Left colon (tissue), 2 donors: Measurements from ENCODE around the gene ACLY. TPM values are rescaled to one million over a fixed set of nuclear protein-coding genes. Genes with fewer than 3 reads are reported as not detected.
"Not testable (repeated sequence)": the region's sequence is repeated elsewhere in the genome, so short reads cannot be mapped to it uniquely, and the experiment has no call there.

Experiments
- ATAC-seq: fragments of 200-7000 bp; cut with Tn5 transposase; one replicate; pipeline ENCODE4 v1.9.1; 2020; ENCODE audit warnings: mild to moderate bottlenecking, moderate library complexity
- DNase-seq, 2 donors: peaks; one replicate each; pipeline ENCODE4 v3.0.0-alpha.2; 2020
- intact Hi-C, 2 donors: fragments of 100-400 bp; cut with DNase I in 1 of 2; cut with micrococcal nuclease in 1 of 2; formaldehyde crosslinking; loops; one replicate each; pipeline versions ENCODE4 v1.11.2 to v1.14.0; 2022; cut with DNase I, micrococcal nuclease
- total RNA-seq, 2 donors: library from RNA; stranded (reverse); fragmentation: NEBNext Ultra II Directional; extraction: Animal tissue kit (Norgen Biotek cat#: 25700); gene quantifications; one replicate each; pipeline ENCODE4 v1.2.1, GENCODE V29; 2021
- donor health status: DM: no; HTN: no; CAD: no.
- donor health status: DM: yes; HTN: yes; CAD: no.

The ACLY gene
- total RNA-seq, 2 donors from 2014 or later = 88.2 to 125 TPM

GRCh38 chr17:41893384-41893783 lies 25.4 kb downstream of the ACLY start:
- DNase-seq (no peak), ATAC-seq (no peak)
- intact Hi-C loops = no loop called here

- peak; percentile 26 for ATAC-seq
Measured at GRCh38 chr17:41892021-41892376, 26.8 kb downstream of the ACLY start.

GRCh38 chr17:41891135-41892020 lies 27.4 kb downstream of the ACLY start:
- intact Hi-C loops = no loop called here
- no peak for DNase-seq
- ATAC-seq = no peak

More at GRCh38 chr17:41892021-41892376, 26.8 kb downstream of the ACLY start:
- DNase-seq = no peak
- intact Hi-C loops = no loop called here

- no peak for DNase-seq
- intact Hi-C loops = loop anchor here in 1 of 2 donors (10.0 kb wide), 1 partner anchor 134 kb away; no protein-coding TSS in a partner anchor
- ATAC-seq = no peak
Measured at GRCh38 chr17:41888332-41888965, 30.3 kb downstream of the ACLY start.

DNA sequence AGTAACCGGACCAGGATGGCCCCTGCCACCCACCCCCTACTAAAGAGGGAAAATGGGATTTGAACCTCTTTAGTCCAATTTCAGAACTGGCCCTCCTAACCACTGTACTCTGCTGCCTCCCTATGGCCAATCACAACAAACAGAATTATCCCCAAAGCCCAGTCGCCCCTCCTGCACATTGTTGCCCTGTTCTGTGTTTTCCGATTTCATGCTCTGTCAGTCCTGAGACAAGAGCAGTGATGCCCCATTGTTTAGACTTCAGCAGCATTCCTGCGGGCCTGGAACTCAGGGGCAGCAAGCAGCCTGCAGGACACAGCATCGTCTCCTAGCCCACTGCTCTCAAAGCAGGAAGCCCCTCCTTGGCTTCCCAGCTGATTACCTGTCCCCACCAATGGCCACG lies 33.0 kb downstream of the ACLY start:
- intact Hi-C loops = loop anchor here in 1 of 2 donors (10.0 kb wide), 1 partner anchor 131 kb away; no protein-coding TSS in a partner anchor
- DNase-seq (no peak), ATAC-seq (no peak)

DNA sequence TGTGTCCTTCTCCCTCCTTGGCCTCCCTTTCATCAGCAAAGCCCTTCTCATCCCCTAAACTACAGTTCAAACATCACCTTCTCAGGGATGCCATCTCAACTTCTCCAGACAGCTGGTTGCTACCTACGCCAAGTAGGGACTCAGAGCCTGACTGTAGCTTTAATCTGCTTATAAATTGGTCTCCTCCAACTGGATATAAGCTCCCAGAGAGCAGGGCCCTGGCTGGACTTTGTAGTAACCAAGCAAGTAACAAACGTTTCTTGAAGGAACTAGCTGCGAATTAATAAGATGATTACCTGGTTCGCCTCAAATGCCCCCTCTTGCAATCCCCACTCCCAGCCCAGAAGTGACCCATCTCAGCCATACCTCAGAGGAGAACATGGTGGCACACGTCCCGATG lies 36.0 kb downstream of the ACLY start:
- intact Hi-C loops = loop anchor here in 1 of 2 donors (10.0 kb wide), 1 partner anchor 128 kb away; no protein-coding TSS in a partner anchor
- no peak for DNase-seq
- no peak for ATAC-seq

GRCh38 chr17:41880130-41880529 lies 38.6 kb downstream of the ACLY start:
- DNase-seq (no peak), ATAC-seq (no peak)
- intact Hi-C loops = loop anchor here in 1 of 2 donors (10.0 kb wide), 1 partner anchor 125 kb away; no protein-coding TSS in a partner anchor

DNA sequence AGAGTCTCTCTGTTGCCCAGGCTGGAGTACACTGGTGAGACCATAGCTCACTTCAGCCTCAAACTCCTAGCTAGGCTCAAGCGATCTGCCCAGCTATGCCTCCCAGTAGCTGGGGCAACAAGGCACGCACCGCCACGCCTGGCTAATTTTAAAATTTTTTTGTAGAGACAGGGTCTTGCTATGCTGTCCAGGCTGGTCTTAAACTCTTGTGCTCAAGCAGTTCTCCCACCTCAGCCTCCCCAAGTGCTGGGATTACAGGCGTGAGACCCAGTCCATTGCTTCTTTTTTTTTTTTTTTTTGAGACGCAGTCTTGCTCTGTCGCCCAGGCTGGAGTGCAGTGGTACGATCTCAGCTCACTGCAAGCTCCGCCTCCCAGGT lies 44.5 kb downstream of the ACLY start:
- intact Hi-C loops = not testable (repeated sequence)

DNA sequence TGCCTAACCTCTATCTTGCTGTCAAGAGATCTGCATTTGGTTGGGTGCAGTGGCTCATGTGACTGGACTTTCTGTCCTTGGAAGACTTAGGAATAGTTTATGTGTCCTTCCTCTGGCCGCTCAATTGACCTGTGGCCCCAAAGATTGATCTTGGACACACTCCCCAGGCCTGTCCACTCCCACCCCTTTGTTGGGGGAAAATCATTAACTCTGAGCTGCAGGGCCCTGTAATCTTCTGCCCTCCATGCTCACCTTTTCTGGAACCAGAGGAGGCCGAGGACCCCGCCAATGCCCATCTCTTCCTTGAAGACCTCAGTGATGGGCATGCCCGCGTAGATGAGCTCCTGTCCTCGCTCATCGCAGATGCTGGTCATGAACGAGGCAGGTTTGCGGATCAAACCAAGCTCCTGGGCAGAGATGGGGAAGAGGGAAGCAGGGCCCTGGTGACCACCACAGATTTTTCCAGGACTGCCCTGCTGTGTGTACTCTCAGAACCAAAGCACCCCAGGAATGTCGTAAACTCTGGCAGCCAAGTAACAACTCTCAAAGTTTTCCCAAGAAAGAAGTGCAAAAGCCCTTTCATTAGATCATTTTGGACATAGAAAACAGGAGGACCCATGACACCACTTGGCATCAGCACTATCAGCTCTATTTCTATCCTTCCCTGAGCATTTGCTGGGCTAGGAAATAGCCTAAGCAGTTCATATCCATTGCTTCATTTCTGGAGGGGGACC lies 45.0 kb downstream of the ACLY start:
- no peak for ATAC-seq
- DNase-seq = no peak
- intact Hi-C loops = no loop called here

More for the DNA sequence above, 44.5 kb downstream of the ACLY start:
- DNase-seq, ATAC-seq: not testable (repeated sequence)

- intact Hi-C loops = no loop called here
Measured at GRCh38 chr17:41871789-41872188, 47.0 kb downstream of the ACLY start.

DNA sequence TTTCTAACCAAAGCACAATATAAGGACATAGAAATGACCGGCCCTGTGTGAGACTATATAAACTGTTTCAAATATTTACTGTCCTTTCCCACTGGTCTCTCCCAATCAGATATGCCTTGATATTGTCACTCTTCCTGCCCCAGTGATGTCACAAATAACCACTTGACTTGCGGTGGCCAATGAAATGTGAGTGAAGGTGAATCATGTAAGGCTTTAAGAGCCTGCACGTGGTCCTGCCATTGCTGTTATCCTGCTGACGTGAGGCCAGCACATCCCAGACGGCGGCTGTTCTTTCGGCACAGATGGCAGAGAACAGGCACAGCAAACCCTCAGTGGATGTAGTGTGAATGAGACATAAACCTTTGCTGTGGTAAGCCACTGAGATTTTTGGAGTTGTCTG lies 48.1 kb downstream of the ACLY start:
- no peak for ATAC-seq
- DNase-seq = no peak
- intact Hi-C loops = no loop called here

More at GRCh38 chr17:41871789-41872188, 47.0 kb downstream of the ACLY start:
- DNase-seq = no peak
- no peak for ATAC-seq

DNA sequence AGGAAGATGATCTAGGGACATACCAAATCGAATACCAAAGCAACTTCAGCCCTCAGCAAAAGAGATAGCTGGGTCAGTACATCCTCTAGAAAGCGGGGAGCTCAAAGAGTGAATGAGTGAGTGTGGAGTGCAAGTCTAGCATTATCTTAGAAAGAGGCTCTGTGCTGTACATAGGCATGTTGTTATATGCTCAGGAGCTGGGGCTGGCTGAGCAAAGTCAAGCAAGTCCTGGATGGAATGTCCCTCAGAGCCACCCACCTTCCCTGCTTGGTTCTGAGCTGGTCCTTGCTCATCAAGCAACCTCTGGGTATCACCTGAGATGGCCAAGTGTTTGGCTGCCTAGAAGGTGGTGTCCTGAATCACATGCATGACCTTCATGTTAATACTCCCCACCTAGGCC lies 48.7 kb downstream of the ACLY start:
- ATAC-seq = no peak
- DNase-seq = no peak
- intact Hi-C loops = no loop called here

GRCh38 chr17:41869426-41869825 lies 49.3 kb downstream of the ACLY start:
- intact Hi-C loops = no loop called here
- DNase-seq (no peak), ATAC-seq (no peak)

DNA sequence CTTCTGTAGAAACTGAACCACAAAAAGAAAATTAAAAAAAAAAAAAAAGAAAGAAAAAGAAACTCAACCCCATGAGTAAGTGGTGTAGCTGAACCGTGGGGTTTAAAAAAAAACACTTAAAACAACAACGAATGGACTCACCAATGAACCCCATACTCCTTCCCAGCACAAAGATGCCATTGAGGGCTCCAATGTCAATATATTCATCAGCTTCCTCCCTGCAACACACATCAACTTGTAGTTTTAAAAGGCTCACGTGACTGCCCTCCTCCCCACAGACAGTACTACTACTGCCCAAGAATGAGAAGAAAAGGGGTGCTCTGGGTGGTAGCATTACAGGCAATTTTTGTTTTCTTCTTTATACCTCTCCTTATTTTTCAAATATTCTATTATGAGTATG lies 50.2 kb downstream of the ACLY start:
- no peak for DNase-seq
- intact Hi-C loops = no loop called here
- no peak for ATAC-seq

DNA sequence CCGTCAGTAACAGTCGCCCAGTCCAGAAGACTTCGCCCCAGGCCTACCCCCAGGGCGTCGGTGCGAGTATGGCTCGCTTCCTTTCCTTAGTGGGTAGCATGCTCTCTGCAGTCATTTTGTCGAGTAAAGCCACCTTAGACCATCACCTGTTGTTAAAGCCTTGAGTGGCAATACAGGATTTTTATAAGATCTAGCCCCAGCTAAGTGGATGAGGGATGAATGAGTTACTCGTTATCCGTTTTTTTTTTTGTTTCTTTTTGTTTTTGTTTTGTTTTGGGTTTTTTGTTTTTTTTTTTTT lies 53.2 kb downstream of the ACLY start:
- ATAC-seq (no peak), DNase-seq (no peak)
- intact Hi-C loops = no loop called here

DNA sequence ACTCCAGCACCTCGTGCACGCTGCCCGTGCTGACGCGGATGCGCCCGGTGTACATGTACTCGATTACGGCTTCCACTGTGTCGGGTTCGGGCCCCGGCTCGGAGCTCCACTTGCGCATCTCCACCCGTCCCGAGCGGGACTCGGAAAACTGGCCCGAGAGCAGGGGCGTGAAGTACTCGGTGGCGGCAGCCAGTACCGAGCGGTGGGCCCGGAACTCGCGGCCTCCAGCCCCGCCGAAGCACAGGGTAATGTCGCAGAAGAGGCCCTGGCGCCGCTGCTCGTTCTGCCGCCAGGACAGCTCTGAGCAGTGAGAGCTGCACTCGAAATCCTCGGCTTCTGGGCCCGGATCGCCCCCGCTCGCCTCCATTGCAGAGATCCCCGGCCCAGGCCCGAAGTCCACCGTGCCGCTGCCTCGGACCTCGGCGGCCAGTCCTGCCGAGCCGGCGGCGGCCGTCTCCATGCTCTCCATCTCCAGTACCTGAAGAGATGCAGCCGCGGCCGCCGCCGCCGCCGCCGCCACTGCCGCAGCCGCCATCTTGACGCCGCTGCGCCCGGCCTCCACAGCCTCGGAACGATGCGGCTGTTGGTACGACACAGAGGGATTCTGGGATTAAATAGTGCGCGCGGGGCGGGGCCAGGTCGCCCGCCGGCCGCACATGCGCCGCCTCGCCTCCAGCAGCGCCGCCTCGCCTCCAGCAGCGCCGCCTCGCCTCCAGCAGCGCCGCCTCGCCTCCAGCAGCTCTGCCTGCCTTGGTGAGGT lies 53.7 kb downstream of the ACLY start, which contains the start of gene KLHL11:
KLHL11 (minus strand) TSS at position 588 of the 760 bp plus-strand sequence; CDS start at position 535, 53 bp downstream.
- intact Hi-C loops = no loop called here
- DNase-seq (peak; percentile 85 to 92), ATAC-seq (peak; percentile 96)

DNA sequence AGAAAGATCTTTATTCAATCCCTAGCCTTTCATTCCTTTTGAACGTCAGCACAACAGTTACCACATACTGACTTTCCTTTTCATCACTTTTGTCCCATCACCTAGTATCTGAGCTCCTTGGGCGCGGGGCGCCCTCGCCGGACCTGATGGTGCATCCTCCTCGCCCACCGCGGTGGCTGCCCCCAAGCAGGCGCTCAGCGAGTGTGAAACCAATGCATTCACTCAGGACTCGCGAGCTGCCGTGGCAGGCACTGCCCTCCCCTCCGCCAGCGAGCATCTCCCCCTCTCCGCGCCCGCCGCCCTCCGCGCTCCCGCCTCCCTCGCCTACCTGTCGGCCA lies 54.3 kb downstream of the ACLY start:
- peak in 1 of 2 donors; percentile 50 for DNase-seq
- no peak for ATAC-seq
- intact Hi-C loops = no loop called here

GRCh38 chr17:41863074-41863848 lies 55.5 kb downstream of the ACLY start:
- intact Hi-C loops = no loop called here
- no peak for ATAC-seq
- DNase-seq = no peak
